K562 (cell line): ENCODE measurements around the gene PNCK. TPM values are rescaled to one million over a fixed set of nuclear protein-coding genes. Genes with fewer than 3 reads are reported as not detected.
A peak's percentile ranks its signal among the peaks of the same experiment; 100 is the strongest.

ENCODE experiments used
- ATAC-seq: fragments of 200-7000 bp; cut with Tn5 transposase; 3 replicates; pipeline ENCODE4 v1.9.1; 2020; ENCODE audit warnings: moderate library complexity
- BruUV-seq: library from RNA; stranded (reverse); fragments of 400-500 nt; replicated peaks from 2 replicates; lab custom pipeline; 2021; lab: Mats Ljungman, UMichigan
- CTCF ChIA-PET: fragments of 300-600 bp; formaldehyde crosslinking; extraction: SDS; loops from one replicate; lab custom pipeline; 2021; ENCODE audit warnings: low intra/inter-chr PET ratio; lab: Yijun Ruan, JAX
- POLR2A ChIA-PET: fragments of 300-600, 350-650 bp; sonication (Branson Sonifier 250); formaldehyde crosslinking; extraction: SDS; loops from one replicate; lab custom pipeline; 2021; ENCODE audit warnings: antibody characterized with exemption, inconsistent platforms; lab: Yijun Ruan, JAX
- DNase-seq, 4 experiments: peaks; one replicate each; pipeline versions ENCODE4 v3.0.0 to v3.0.0-alpha.2; 2011 to 2018; ENCODE audit warnings: low spot score in 3 of 4, mixed read lengths in 3 of 4; ENCODE audit errors: extremely low read depth in 1 of 4
- FAIRE-seq: peaks from 2 replicates; lab custom pipeline; 2011; peaks lifted over from hg19 to GRCh38; lab: Jason Lieb, UNC
- H2AFZ ChIP-seq: 2 replicates; pipeline ENCODE4 v1.6.0; 2011; ENCODE audit warnings: low read depth, low read length, control low read depth, inconsistent platforms
- H3K27ac ChIP-seq: fragments of 200-600 bp; 3 replicates; pipeline ENCODE4 v1.8.0; 2011; ENCODE audit warnings: low read depth, mild to moderate bottlenecking, control low read depth, inconsistent platforms, low read length, moderate library complexity, mixed read lengths; ENCODE audit errors: extremely low read depth
- H3K27me3 ChIP-seq, 2 experiments: fragments of 300-600 bp in 1 of 2; 2 replicates in 1 of 2; 3 replicates in 1 of 2; pipeline versions ENCODE4 v1.6.0 to v1.8.0; 2011; ENCODE audit warnings: inconsistent platforms in 2 of 2, low read length in 2 of 2, mild to moderate bottlenecking in 1 of 2, mixed read lengths in 1 of 2, moderate library complexity in 1 of 2; ENCODE audit not compliant: control insufficient read depth in 2 of 2, insufficient read depth in 2 of 2
- H3K36me3 ChIP-seq: fragments of 300-600 bp; 3 replicates; pipeline ENCODE4 v1.8.0; 2011; ENCODE audit warnings: mild to moderate bottlenecking, low read length, inconsistent platforms; ENCODE audit not compliant: control insufficient read depth, insufficient read depth
- H3K4me1 ChIP-seq, 2 experiments: fragments of 200-600 bp in 1 of 2; replicated peaks in 1 of 2; 2 replicates in 1 of 2; 3 replicates in 1 of 2; pipeline versions ENCODE4 v1.5.1 to v1.8.0; 2011; ENCODE audit warnings: inconsistent platforms in 2 of 2, low read length in 2 of 2, mild to moderate bottlenecking in 1 of 2, mixed read lengths in 1 of 2, moderate library complexity in 1 of 2; ENCODE audit not compliant: control insufficient read depth in 2 of 2, insufficient read depth in 2 of 2
- H3K4me2 ChIP-seq: 2 replicates; pipeline ENCODE4 v1.6.1; 2011; ENCODE audit warnings: low read length, control low read depth, inconsistent platforms, mixed read lengths; ENCODE audit not compliant: insufficient read depth
- H3K4me3 ChIP-seq: fragments of 200-600 bp; sonication (generic), shearing (Covaris generic); 2 replicates; pipeline ENCODE4 v1.5.1; 2016; ENCODE audit warnings: control low read depth, inconsistent platforms
- H3K79me2 ChIP-seq: fragments of 200-600 bp; 3 replicates; pipeline ENCODE4 v1.8.0; 2011; ENCODE audit warnings: low read length, inconsistent platforms; ENCODE audit not compliant: control insufficient read depth, insufficient read depth
- H3K9ac ChIP-seq, 2 experiments: 2 replicates each; pipeline versions ENCODE4 v1.6.0 to v1.6.1; 2011; ENCODE audit warnings: low read depth in 2 of 2, low read length in 2 of 2, control low read depth in 1 of 2, inconsistent platforms in 1 of 2, mild to moderate bottlenecking in 1 of 2, mixed read lengths in 1 of 2; ENCODE audit not compliant: insufficient read depth in 1 of 2
- H3K9me1 ChIP-seq: one replicate; pipeline ENCODE4 v1.6.0; 2011; ENCODE audit warnings: inconsistent platforms, mild to moderate bottlenecking, low read length, moderate library complexity; ENCODE audit not compliant: control insufficient read depth, insufficient read depth
- H3K9me3 ChIP-seq: replicated peaks from 2 replicates; pipeline ENCODE4 v1.5.1; 2011; ENCODE audit warnings: low read depth, low read length, inconsistent platforms; ENCODE audit not compliant: control insufficient read depth, insufficient read depth
- H4K20me1 ChIP-seq: replicated peaks from 2 replicates; pipeline ENCODE4 v1.6.1; 2011; ENCODE audit warnings: low read length, inconsistent platforms, mixed read lengths; ENCODE audit not compliant: control insufficient read depth, insufficient read depth
- CEBPG ChIP-seq, 3 experiments: fragments of 200-800 bp in 1 of 3; sonication (Bioruptor generic) in 1 of 3; sonication (generic) in 1 of 3; formaldehyde crosslinking in 1 of 3; IDR thresholded peaks in 2 of 3; conservative IDR thresholded peaks in 1 of 3; 2 replicates each; pipeline versions ENCODE4 v1.6.1 to v1.8.0; 2016 to 2022; ENCODE audit warnings: missing compliant biosample characterization in 2 of 3, missing genetic modification characterization in 2 of 3, mild to moderate bottlenecking in 1 of 3, missing genetic modification reagents in 1 of 3
- SRF ChIP-seq, 2 experiments: fragments of 250-450, 450-650 bp in 1 of 2; sonication (Bioruptor Pico) in 1 of 2; sonication (generic) in 1 of 2; formaldehyde crosslinking; IDR thresholded peaks; 2 replicates each; pipeline versions ENCODE4 v1.5.0 to v1.5.1; 2020 to 2022; ENCODE audit warnings: mild to moderate bottlenecking in 1 of 2, missing genetic modification reagents in 1 of 2
- WGBS: fragments of 100-300 bp; shearing (Covaris generic); methylation state at CpG from one replicate; pipeline ENCODE4 v1.1.6; 2016; ENCODE audit warnings: low coverage, mixed read lengths; ENCODE audit not compliant: insufficient coverage; ENCODE audit errors: missing lambda C conversion rate; 5-methylcytosine and 5-hydroxymethylcytosine counted together
- in situ Hi-C: fragments of 300-500 bp; cut with MboI; formaldehyde crosslinking; loops from 4 replicates; pipeline ENCODE4 v1.15.0; 2018; ENCODE audit warnings: inconsistent platforms, mixed read lengths
- intact Hi-C: fragments of 100-400 bp; cut with micrococcal nuclease; formaldehyde crosslinking; loops from 2 replicates; pipeline ENCODE4 v1.14.2; 2022
- polyA plus RNA-seq, 8 experiments: library from polyadenylated mRNA; depleted of rRNA in 4 of 8; stranded (reverse) in 5 of 8; unstranded in 3 of 8; fragments of >200 nt; fragmentation: Nextera tagmentation in 2 of 8; fragmentation: Illumina TruSeq in 1 of 8; extraction: Ambion mirVana in 2 of 8; extraction: Trizol in 1 of 8; gene quantifications; 2 replicates each; pipeline versions ENCODE4 v1.2.1 to v1.2.3, GENCODE V29; 2011 to 2014; ENCODE audit warnings: inconsistent platforms in 1 of 8, missing spikeins in 1 of 8
- total RNA-seq, 7 experiments: library from RNA; depleted of rRNA in 6 of 7; stranded (reverse); fragments of >200 nt in 6 of 7; fragmentation: Illumina TruSeq in 2 of 7; extraction: Trizol in 2 of 7; gene quantifications; 2 replicates each; pipeline versions ENCODE4 v1.2.1 to v1.2.3, GENCODE V29; 2011 to 2021; ENCODE audit warnings: low replicate concordance in 1 of 7
- TF ChIP-seq, protein P1 (sequence below): sonication (generic); IDR thresholded peaks from 2 replicates; pipeline ENCODE4 v1.6.1; 2016

The PNCK gene
- total and polyA plus RNA-seq, 9 of the 15 experiments (the other 6 are each of a cell fraction or from before 2014, with no cell fraction given), result 0.13 to 7.5 (median 1.2) TPM; not detected in 1

DNA sequence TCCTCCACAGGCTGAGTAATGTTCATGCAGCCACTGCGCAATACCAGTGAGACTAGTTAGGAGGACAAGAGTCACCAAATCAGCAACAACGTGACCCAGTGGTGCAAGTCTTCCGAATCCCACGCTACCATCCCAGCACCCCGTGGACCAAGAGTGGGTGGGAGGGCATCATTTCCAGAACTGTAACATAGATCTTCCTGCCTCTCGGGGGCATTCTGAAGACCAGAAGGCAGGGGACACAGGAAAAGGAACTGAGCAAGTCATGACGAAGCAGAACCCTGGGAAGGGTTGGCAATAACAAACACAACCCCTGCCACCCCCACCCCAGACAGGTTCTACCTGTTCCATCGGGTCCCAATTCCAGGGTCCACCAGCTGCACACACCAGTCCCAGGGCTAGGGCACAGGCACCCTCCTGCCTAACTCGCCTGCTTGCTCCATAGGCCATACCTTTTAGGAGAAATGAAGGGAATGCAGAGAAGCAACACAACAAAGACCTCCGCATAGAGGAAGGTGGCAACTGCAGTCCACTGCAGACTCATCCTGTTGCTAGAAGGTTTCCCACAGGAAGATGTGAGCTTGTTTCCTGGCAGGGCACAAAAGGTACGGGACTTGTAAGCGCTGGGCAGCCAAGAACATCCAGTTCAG, 49.2 kb upstream of the PNCK start:
- no peak for ATAC-seq
- H3K4me3 ChIP-seq, result peak overlapping the region; percentile 92
- in situ Hi-C loops, result no loop called here
- H2AFZ ChIP-seq, result no peak overlapping the region
- H3K27ac ChIP-seq, result peak overlapping the region; percentile 87
- POLR2A ChIA-PET, result no interaction called here
- H3K4me1 ChIP-seq, result peaks cover 39 to 49% of the 10 kb centered on the region in 2 experiments
- intact Hi-C loops, result no loop called here
- H4K20me1 ChIP-seq, result peaks cover 10% of the 10 kb centered on the region
- 17% methylated on average over 11 of the region's 12 CpGs for WGBS
- H3K9ac ChIP-seq, result peak overlapping the region; percentile 91 to 97
- no TSS peak for BruUV-seq
- FAIRE-seq, result peak; percentile 60
- peak overlapping the region; percentile 96 for H3K4me2 ChIP-seq
- CTCF ChIA-PET, result no interaction called here
- no peaks in the 10 kb centered on the region for H3K9me1 ChIP-seq
- DNase-seq, result no peak
- no peaks in the 10 kb centered on the region for H3K9me3 ChIP-seq
- TF ChIP-seq SRF (CRISPR knock-in tag; IDR thresholded peaks at IDR 0.05), result no peak
- TF ChIP-seq CEBPG (CRISPR knock-in tag; IDR thresholded peaks at IDR 0.05), result no peak
- TF ChIP-seq CEBPG (tag; conservative IDR thresholded peaks at IDR 0.05 in 1 of 2, IDR thresholded peaks at IDR 0.05 in 1 of 2), result 0 out of 4 replicates have a peak, but pooled peaks of 1 of the 2 experiments have one; percentile 12
- TF ChIP-seq, protein P1, sequence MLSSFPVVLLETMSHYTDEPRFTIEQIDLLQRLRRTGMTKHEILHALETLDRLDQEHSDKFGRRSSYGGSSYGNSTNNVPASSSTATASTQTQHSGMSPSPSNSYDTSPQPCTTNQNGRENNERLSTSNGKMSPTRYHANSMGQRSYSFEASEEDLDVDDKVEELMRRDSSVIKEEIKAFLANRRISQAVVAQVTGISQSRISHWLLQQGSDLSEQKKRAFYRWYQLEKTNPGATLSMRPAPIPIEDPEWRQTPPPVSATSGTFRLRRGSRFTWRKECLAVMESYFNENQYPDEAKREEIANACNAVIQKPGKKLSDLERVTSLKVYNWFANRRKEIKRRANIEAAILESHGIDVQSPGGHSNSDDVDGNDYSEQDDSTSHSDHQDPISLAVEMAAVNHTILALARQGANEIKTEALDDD, result peak; percentile 85
- peaks cover 64% of the 10 kb centered on the region for H3K79me2 ChIP-seq
- H3K27me3 ChIP-seq, result no peaks in the 10 kb centered on the region
- H3K36me3 ChIP-seq, result peaks cover 47% of the 10 kb centered on the region
